HepG2 (cell line): ENCODE results near the gene SAPCD1. TPM values are rescaled to one million over a fixed set of nuclear protein-coding genes. Genes with fewer than 3 reads are reported as not detected.
A peak's percentile ranks its signal among the peaks of the same experiment; 100 is the strongest.
"Not testable (repeated sequence)": the region's sequence is repeated elsewhere in the genome, so short reads cannot be mapped to it uniquely, and the experiment has no call there.

Experiments used
- ATAC-seq: fragments of 200-7000 bp; cut with Tn5 transposase; 3 replicates; pipeline ENCODE4 v1.9.1; 2020; ENCODE audit warnings: mild to moderate bottlenecking, moderate library complexity
- BruUV-seq: library from RNA; stranded (reverse); fragments of 400-500 nt; replicated peaks from 2 replicates; lab custom pipeline; 2021; lab: Mats Ljungman, UMichigan
- CTCF ChIA-PET: fragments of 300-600 bp; formaldehyde crosslinking; extraction: SDS; loops from one replicate; lab custom pipeline; 2021; ENCODE audit warnings: low total read pairs, inconsistent platforms, low intra/inter-chr PET ratio; lab: Yijun Ruan, JAX
- POLR2A ChIA-PET: fragments of 350-600 bp; sonication (Branson Sonifier 250); formaldehyde crosslinking; loops from one replicate; lab custom pipeline; 2020; ENCODE audit warnings: antibody characterized with exemption, inconsistent platforms; lab: Yijun Ruan, JAX
- DNase-seq: peaks from one replicate; pipeline ENCODE4 v3.0.0-alpha.2; 2015; ENCODE audit warnings: low spot score
- FAIRE-seq: peaks from 3 replicates; lab custom pipeline; 2011; peaks lifted over from hg19 to GRCh38; lab: Jason Lieb, UNC
- H2AFZ ChIP-seq: one replicate; pipeline ENCODE4 v1.6.1; 2011; ENCODE audit warnings: low read length, inconsistent platforms
- H3K27ac ChIP-seq: fragments of 300-600 bp; 3 replicates; pipeline ENCODE4 v1.8.0; 2011; ENCODE audit warnings: mixed run types, mild to moderate bottlenecking, mixed read lengths, low read length, inconsistent platforms; ENCODE audit not compliant: insufficient read depth; ENCODE audit errors: extremely low read length
- H3K27me3 ChIP-seq, 2 experiments: fragments of 200-600 bp in 1 of 2; 2 replicates in 1 of 2; 3 replicates in 1 of 2; pipeline versions ENCODE4 v1.6.0 to v1.8.0; 2011; ENCODE audit warnings: low read length in 2 of 2, mild to moderate bottlenecking in 2 of 2, moderate library complexity in 2 of 2, inconsistent platforms in 1 of 2; ENCODE audit not compliant: insufficient read depth in 2 of 2, control insufficient read depth in 1 of 2
- H3K36me3 ChIP-seq, 2 experiments: fragments of 200-600 bp in 1 of 2; replicated peaks in 1 of 2; 2 replicates in 1 of 2; 3 replicates in 1 of 2; pipeline versions ENCODE4 v1.5.1 to v1.8.0; 2011; ENCODE audit warnings: low read length in 2 of 2, inconsistent platforms in 1 of 2; ENCODE audit not compliant: insufficient read depth in 2 of 2, control insufficient read depth in 1 of 2
- H3K4me1 ChIP-seq: 2 replicates; pipeline ENCODE4 v1.5.1; 2012; ENCODE audit warnings: low read length, inconsistent platforms; ENCODE audit not compliant: insufficient read depth
- H3K4me2 ChIP-seq: 2 replicates; pipeline ENCODE4 v1.6.0; 2011; ENCODE audit warnings: low read depth, low read length, inconsistent platforms
- H3K4me3 ChIP-seq, 3 experiments: fragments of 200-600 bp in 1 of 3; sonication (generic), shearing (Covaris generic) in 1 of 3; replicated peaks in 1 of 3; 2 replicates each; pipeline ENCODE4 v1.5.1; 2011 to 2016; ENCODE audit warnings: low read length in 3 of 3, inconsistent platforms in 2 of 3, low read depth in 2 of 3, mild to moderate bottlenecking in 2 of 3, control low read depth in 1 of 3, mixed read lengths in 1 of 3; ENCODE audit not compliant: insufficient read depth in 1 of 3
- H3K79me2 ChIP-seq: one replicate; pipeline ENCODE4 v1.6.1; 2011; ENCODE audit warnings: low read length, inconsistent platforms; ENCODE audit not compliant: insufficient read depth
- H3K9ac ChIP-seq: 2 replicates; pipeline ENCODE4 v1.6.0; 2011; ENCODE audit warnings: mild to moderate bottlenecking, low read depth, low read length, inconsistent platforms; ENCODE audit not compliant: insufficient read depth
- H3K9me3 ChIP-seq: 2 replicates; pipeline ENCODE4 v1.5.1; 2012; ENCODE audit warnings: mild to moderate bottlenecking, low read length
- H4K20me1 ChIP-seq: 2 replicates; pipeline ENCODE4 v1.6.0; 2011; ENCODE audit warnings: inconsistent platforms, mild to moderate bottlenecking, low read length, moderate library complexity; ENCODE audit not compliant: insufficient read depth
- ZNF121 ChIP-seq: sonication (generic); formaldehyde crosslinking; IDR thresholded peaks from 2 replicates; pipeline ENCODE4 v1.5.0; 2020; ENCODE audit warnings: mild to moderate bottlenecking, missing genetic modification reagents
- ZNF770 ChIP-seq: sonication (generic); formaldehyde crosslinking; IDR thresholded peaks from 2 replicates; pipeline ENCODE4 v1.5.0; 2020; ENCODE audit warnings: mild to moderate bottlenecking, missing genetic modification reagents
- WGBS: methylation state at CpG from one replicate; pipeline ENCODE4 v1.1.6; 2017; ENCODE audit warnings: low lambda C conversion rate; 5-methylcytosine and 5-hydroxymethylcytosine counted together
- in situ Hi-C: cut with HindIII; loops from 2 replicates; pipeline ENCODE4 v1.10.0; 2017; ENCODE audit warnings: low pct_unique_long_range_greater_than_20kb; ENCODE audit not compliant: extremely low pct_ligation_motif_present
- intact Hi-C: fragments of 100-400 bp; cut with micrococcal nuclease; formaldehyde crosslinking; loops from one replicate; pipeline ENCODE4 v1.10.0; 2022; ENCODE audit not compliant: unreplicated experiment
- polyA plus RNA-seq, 8 experiments: library from polyadenylated mRNA; depleted of rRNA in 3 of 8; stranded (reverse) in 7 of 8; unstranded in 1 of 8; fragments of >200 nt; fragmentation: Illumina TruSeq in 4 of 8; extraction: Trizol in 4 of 8; gene quantifications; 2 replicates each; pipeline versions ENCODE4 v1.2.1 to v1.2.3, GENCODE V29; 2011 to 2016; ENCODE audit warnings: low read depth in 4 of 8, missing spikeins in 1 of 8, mixed read lengths in 1 of 8; ENCODE audit not compliant: insufficient read depth in 1 of 8
- total RNA-seq, 5 experiments: library from RNA; depleted of rRNA; stranded (reverse); fragments of >200 nt; fragmentation: Illumina TruSeq; extraction: Trizol; gene quantifications; 2 replicates each; pipeline ENCODE4 v1.2.3, GENCODE V29; 2016; ENCODE audit warnings: low read depth in 1 of 5

The SAPCD1 gene
- total and polyA plus RNA-seq, 2 of the 13 experiments (the other 11 are each of a cell fraction or from before 2014, with no cell fraction given) = 2.5 to 3.9 TPM

- FAIRE-seq, H3K27me3 ChIP-seq, H3K9ac ChIP-seq, H2AFZ ChIP-seq, H4K20me1 ChIP-seq, ATAC-seq, H3K4me2 ChIP-seq, BruUV-seq, H3K27ac ChIP-seq, in situ Hi-C loops: not testable (repeated sequence)
- Histone ChIP-seq H3K4me1 (peaks cover 14% of the 10 kb centered on the region), H3K36me3 (peaks cover 0 to 20% of the 10 kb centered on the region in 2 experiments; a peak in 3 of 5 replicates), H3K79me2 (peaks cover 10% of the 10 kb centered on the region)
- 93% methylated on average over 8 of the region's 8 CpGs for WGBS
- TF ChIP-seq ZNF121 = peak; percentile 66
- TF ChIP-seq ZNF770 (CRISPR knock-in tag) = peak; percentile 61; the same call in 1 of the 2 replicates
- TF ChIP-seq, all 625 proteins: peak for 2; not testable (repeated sequence) for 623
- POLR2A ChIA-PET = interaction anchor here (0.9 to 1.4 kb wide), 2 partner anchors 26 to 61 kb away, joined by 5 read pairs; partner anchors contain the start of genes HSPA1B and NEU1
- intact Hi-C loops, DNase-seq, CTCF ChIA-PET, H3K9me3 ChIP-seq, H3K4me3 ChIP-seq: not testable (repeated sequence)
Measured at GRCh38 chr6:31801031-31801927, 38.8 kb downstream of the SAPCD1 start.
